Mesodermal cell (in vitro differentiated cells): ENCODE data around the gene AHSA1.

Source experiments
- H3K27ac ChIP-seq: 2 replicates; pipeline ENCODE4 v1.7.0; 2013; ENCODE audit warnings: mild to moderate bottlenecking, low read depth, low read length, moderate library complexity; ENCODE audit not compliant: severe bottlenecking
- H3K36me3 ChIP-seq: 2 replicates; pipeline ENCODE4 v1.7.1; 2013; ENCODE audit warnings: mild to moderate bottlenecking, low read length, moderate library complexity; ENCODE audit not compliant: control insufficient read depth, insufficient read depth
- H3K4me1 ChIP-seq: one replicate; pipeline ENCODE4 v1.7.1; 2013; ENCODE audit warnings: mild to moderate bottlenecking, low read length; ENCODE audit not compliant: insufficient read depth, control insufficient read depth, poor library complexity, severe bottlenecking
- H3K4me3 ChIP-seq: 2 replicates; pipeline ENCODE4 v1.7.0; 2013; ENCODE audit warnings: low read length, control low read depth, mild to moderate bottlenecking; ENCODE audit not compliant: insufficient read depth, poor library complexity, severe bottlenecking; ENCODE audit errors: extremely low read depth
- H3K9me3 ChIP-seq: 2 replicates; pipeline ENCODE4 v1.7.1; 2013; ENCODE audit warnings: mild to moderate bottlenecking, low read length, moderate library complexity; ENCODE audit not compliant: control insufficient read depth
- WGBS, 2 experiments: methylation state at CpG; one replicate each; pipeline ENCODE4 v1.1.5; 2013; ENCODE audit warnings: missing lambda C conversion rate in 2 of 2; ENCODE audit not compliant: insufficient coverage in 2 of 2; 5-methylcytosine and 5-hydroxymethylcytosine counted together

Gene AHSA1

GRCh38 chr14:77470224-77470870, 12.5 kb downstream of the AHSA1 start:
- H3K27ac ChIP-seq = no peak overlapping the region
- no peak overlapping the region for H3K4me3 ChIP-seq
- H3K9me3 ChIP-seq = no peaks in the 10 kb centered on the region
- peaks cover 44% of the 10 kb centered on the region for H3K36me3 ChIP-seq
- 86 to 92% methylated on average over 3 to 5 of the region's 5 CpGs for WGBS, 2 experiments
- no peaks in the 10 kb centered on the region for H3K4me1 ChIP-seq

GRCh38 chr14:77473921-77474320, 16.0 kb downstream of the AHSA1 start:
- no peaks in the 10 kb centered on the region for H3K9me3 ChIP-seq
- H3K4me1 ChIP-seq = no peaks in the 10 kb centered on the region
- peaks cover 9% of the 10 kb centered on the region for H3K36me3 ChIP-seq
- WGBS, 2 experiments = 92 to 93% methylated on average over 3 to 4 of the region's 5 CpGs
- H3K4me3 ChIP-seq = no peak overlapping the region
- H3K27ac ChIP-seq = no peak overlapping the region

- 92 to 97% methylated on average over 5 to 6 of the region's 9 CpGs for WGBS, 2 experiments
- Histone ChIP-seq H3K36me3 (peaks cover 2% of the 10 kb centered on the region), H3K4me3 (no peak overlapping the region), H3K27ac (no peak overlapping the region), H3K9me3 (no peaks in the 10 kb centered on the region), H3K4me1 (no peaks in the 10 kb centered on the region)
Observed at GRCh38 chr14:77474479-77475177, 16.7 kb downstream of the AHSA1 start.

GRCh38 chr14:77475432-77476115, 17.7 kb downstream of the AHSA1 start:
- no peaks in the 10 kb centered on the region for H3K9me3 ChIP-seq
- 92 to 95% methylated on average over 32 to 35 of the region's 35 CpGs for WGBS, 2 experiments

GRCh38 chr14:77478029-77478428, 20.1 kb downstream of the AHSA1 start:
- H3K36me3 ChIP-seq = no peaks in the 10 kb centered on the region
- H3K4me1 ChIP-seq = no peaks in the 10 kb centered on the region
- H3K27ac ChIP-seq = no peak overlapping the region
- 92 to 100% methylated on average over 2 to 5 of the region's 5 CpGs for WGBS, 2 experiments
- H3K4me3 ChIP-seq = no peak overlapping the region
- no peaks in the 10 kb centered on the region for H3K9me3 ChIP-seq

More at GRCh38 chr14:77475432-77476115, 17.7 kb downstream of the AHSA1 start:
- H3K36me3 ChIP-seq = no peaks in the 10 kb centered on the region
- H3K4me3 ChIP-seq = no peak overlapping the region
- H3K4me1 ChIP-seq = no peaks in the 10 kb centered on the region
- no peak overlapping the region for H3K27ac ChIP-seq

- Histone ChIP-seq H3K4me1 (no peaks in the 10 kb centered on the region), H3K27ac (no peak overlapping the region), H3K9me3 (no peaks in the 10 kb centered on the region), H3K4me3 (no peak overlapping the region), H3K36me3 (no peaks in the 10 kb centered on the region)
- 67 to 100% methylated on average over 1 of the region's 1 CpG for WGBS, 2 experiments
Observed at GRCh38 chr14:77478796-77479195, 20.9 kb downstream of the AHSA1 start.

- H3K36me3 ChIP-seq = no peaks in the 10 kb centered on the region
- 86 to 92% methylated on average over 5 to 7 of the region's 8 CpGs for WGBS, 2 experiments
Observed at GRCh38 chr14:77482422-77482821, 24.5 kb downstream of the AHSA1 start.

GRCh38 chr14:77485256-77485655, 27.4 kb downstream of the AHSA1 start:
- WGBS, 2 experiments = 88 to 94% methylated on average over 3 of the region's 3 CpGs
- Histone ChIP-seq H3K9me3 (no peaks in the 10 kb centered on the region), H3K27ac (no peak overlapping the region), H3K36me3 (no peaks in the 10 kb centered on the region), H3K4me1 (no peaks in the 10 kb centered on the region), H3K4me3 (no peak overlapping the region)

More at GRCh38 chr14:77482422-77482821, 24.5 kb downstream of the AHSA1 start:
- no peaks in the 10 kb centered on the region for H3K4me1 ChIP-seq
- no peak overlapping the region for H3K4me3 ChIP-seq
- no peaks in the 10 kb centered on the region for H3K9me3 ChIP-seq
- no peak overlapping the region for H3K27ac ChIP-seq

GRCh38 chr14:77485901-77486678, 28.2 kb downstream of the AHSA1 start:
- no peaks in the 10 kb centered on the region for H3K9me3 ChIP-seq
- 94 to 100% methylated on average over 4 to 5 of the region's 7 CpGs for WGBS, 2 experiments
- no peaks in the 10 kb centered on the region for H3K36me3 ChIP-seq
- H3K4me1 ChIP-seq = no peaks in the 10 kb centered on the region
- no peak overlapping the region for H3K27ac ChIP-seq
- H3K4me3 ChIP-seq = no peak overlapping the region

- H3K4me1 ChIP-seq = no peaks in the 10 kb centered on the region
- no peaks in the 10 kb centered on the region for H3K36me3 ChIP-seq
- no peak overlapping the region for H3K4me3 ChIP-seq
- no peaks in the 10 kb centered on the region for H3K9me3 ChIP-seq
- H3K27ac ChIP-seq = no peak overlapping the region
- WGBS, 2 experiments = 86 to 90% methylated on average over 4 to 7 of the region's 7 CpGs
Observed at GRCh38 chr14:77488558-77488957, 30.7 kb downstream of the AHSA1 start.
